ENCODE measurements around the gene FAM184B. TPM values are rescaled to one million over a fixed set of nuclear protein-coding genes. Genes with fewer than 3 reads are reported as not detected.

FAM184B gene
- total RNA-seq, 2 donors from 2014 or later: not detected

DNA sequence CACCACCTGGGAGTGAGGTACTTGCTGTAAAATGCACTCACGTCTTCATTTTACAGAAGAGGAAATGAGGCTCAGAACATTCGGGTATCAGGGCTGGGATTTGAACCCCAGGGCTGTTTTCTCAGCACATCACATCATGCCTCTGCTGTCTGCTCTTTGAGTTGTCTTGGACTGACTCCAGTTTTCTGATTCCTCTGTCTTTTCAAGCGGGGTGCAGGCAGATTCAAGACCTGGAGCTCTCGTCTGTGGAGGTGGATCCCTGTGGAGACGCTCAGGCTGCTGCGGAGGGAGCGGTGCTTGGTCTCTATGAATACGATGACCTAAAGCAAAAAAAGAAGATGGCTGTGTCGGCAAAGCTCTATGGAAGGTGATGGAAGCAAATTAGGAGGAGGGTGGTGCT, 198.1 kb downstream of the FAM184B start:
- Histone ChIP-seq H3K4me1 (peaks cover 0 to 25% of the 10 kb centered on the region in 2 donors), H3K36me3 (peaks cover 66% of the 10 kb centered on the region), H3K27ac (no peak overlapping the region), H3K9me3 (no peaks in the 10 kb centered on the region), H3K4me3 (no peak overlapping the region), H3K27me3 (no peaks in the 10 kb centered on the region)
- TF ChIP-seq, protein P1, sequence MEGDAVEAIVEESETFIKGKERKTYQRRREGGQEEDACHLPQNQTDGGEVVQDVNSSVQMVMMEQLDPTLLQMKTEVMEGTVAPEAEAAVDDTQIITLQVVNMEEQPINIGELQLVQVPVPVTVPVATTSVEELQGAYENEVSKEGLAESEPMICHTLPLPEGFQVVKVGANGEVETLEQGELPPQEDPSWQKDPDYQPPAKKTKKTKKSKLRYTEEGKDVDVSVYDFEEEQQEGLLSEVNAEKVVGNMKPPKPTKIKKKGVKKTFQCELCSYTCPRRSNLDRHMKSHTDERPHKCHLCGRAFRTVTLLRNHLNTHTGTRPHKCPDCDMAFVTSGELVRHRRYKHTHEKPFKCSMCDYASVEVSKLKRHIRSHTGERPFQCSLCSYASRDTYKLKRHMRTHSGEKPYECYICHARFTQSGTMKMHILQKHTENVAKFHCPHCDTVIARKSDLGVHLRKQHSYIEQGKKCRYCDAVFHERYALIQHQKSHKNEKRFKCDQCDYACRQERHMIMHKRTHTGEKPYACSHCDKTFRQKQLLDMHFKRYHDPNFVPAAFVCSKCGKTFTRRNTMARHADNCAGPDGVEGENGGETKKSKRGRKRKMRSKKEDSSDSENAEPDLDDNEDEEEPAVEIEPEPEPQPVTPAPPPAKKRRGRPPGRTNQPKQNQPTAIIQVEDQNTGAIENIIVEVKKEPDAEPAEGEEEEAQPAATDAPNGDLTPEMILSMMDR (IDR thresholded peaks at IDR 0.05): no peak
- DNase-seq (ENCODE audit: low spot score): no peak

DNA sequence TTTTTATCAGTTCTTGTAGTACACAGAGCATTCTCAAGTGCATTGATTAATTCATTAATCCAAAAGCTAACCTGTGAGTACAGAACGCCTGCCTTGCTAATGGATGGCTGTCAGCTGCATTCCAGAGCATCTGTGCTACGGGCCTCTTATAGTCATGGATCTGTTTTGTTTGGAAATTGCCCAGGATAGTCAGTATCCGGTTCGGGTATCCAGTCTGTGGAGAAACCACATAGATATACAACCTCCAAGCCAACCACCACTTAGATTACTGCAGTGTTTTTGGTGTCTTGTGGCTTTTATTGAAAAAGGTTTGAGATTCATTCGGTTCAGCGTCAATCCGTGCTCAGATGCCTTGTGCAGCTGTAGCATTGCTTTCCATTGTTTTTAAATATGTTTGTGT, 200.5 kb downstream of the FAM184B start:
- Histone ChIP-seq H3K36me3 (peaks cover 48% of the 10 kb centered on the region), H3K9me3 (no peaks in the 10 kb centered on the region), H3K4me1 (peaks cover 0 to 36% of the 10 kb centered on the region in 2 donors), H3K27ac (peak overlapping the region; percentile 20 to 48), H3K4me3 (no peak overlapping the region), H3K27me3 (no peaks in the 10 kb centered on the region)
- DNase-seq (ENCODE audit: low spot score): no peak
- TF ChIP-seq, protein P1 (IDR thresholded peaks at IDR 0.05): no peak

Other genes starting within 250 kb of the FAM184B start
- 10 to 100 TPM; 35.5 to 67.2 TPM for gene LAP3, start 204.4 kb downstream of the FAM184B start, total RNA-seq
- gene MED28, start 167.0 kb downstream of the FAM184B start, total RNA-seq: 1 to 10 TPM; 5.1 to 5.9 TPM
- 10 to 100 TPM; 15.1 to 24.7 TPM for gene DCAF16, start 29.1 kb upstream of the FAM184B start, total RNA-seq
- gene NCAPG, start 29.4 kb upstream of the FAM184B start, total RNA-seq: under 1 TPM; 0.20 to 0.44 TPM
- 10 to 100 TPM in 1 of 2 donors, 1 to 10 TPM in 1; 8.8 to 12.3 TPM for gene LCORL, start 240.1 kb upstream of the FAM184B start, total RNA-seq